Trophoblast cell (in vitro differentiated cells and primary cell): ENCODE results near the gene HS3ST3A1.
"Not testable (repeated sequence)": the region's sequence is repeated elsewhere in the genome, so short reads cannot be mapped to it uniquely, and the experiment has no call there.

Source experiments
- DNase-seq, 2 donors: peaks; one replicate each; pipeline ENCODE4 v3.0.0-alpha.2; 2016
- H2AFZ ChIP-seq: 2 replicates; pipeline ENCODE4 v1.6.1; 2013; ENCODE audit warnings: low read length, moderate library complexity, mild to moderate bottlenecking; ENCODE audit not compliant: insufficient read depth, poor library complexity
- H2AK5ac ChIP-seq: 2 replicates; pipeline ENCODE4 v1.6.1; 2013; ENCODE audit warnings: mild to moderate bottlenecking, low read length
- H2BK120ac ChIP-seq: 2 replicates; pipeline ENCODE4 v1.6.1; 2013; ENCODE audit warnings: low read length, mild to moderate bottlenecking, moderate library complexity; ENCODE audit not compliant: insufficient read depth, poor library complexity
- H2BK12ac ChIP-seq: 2 replicates; pipeline ENCODE4 v1.6.1; 2013; ENCODE audit warnings: mild to moderate bottlenecking, low read length, moderate library complexity
- H2BK5ac ChIP-seq: 2 replicates; pipeline ENCODE4 v1.6.1; 2013; ENCODE audit warnings: low read length, low read depth, moderate library complexity, mild to moderate bottlenecking; ENCODE audit not compliant: poor library complexity
- H3K14ac ChIP-seq: 2 replicates; pipeline ENCODE4 v1.6.1; 2013; ENCODE audit warnings: mild to moderate bottlenecking, low read length
- H3K18ac ChIP-seq: 2 replicates; pipeline ENCODE4 v1.6.1; 2013; ENCODE audit warnings: mild to moderate bottlenecking, low read length
- H3K23ac ChIP-seq: 2 replicates; pipeline ENCODE4 v1.6.1; 2013; ENCODE audit warnings: low read length
- H3K27ac ChIP-seq: 2 replicates; pipeline ENCODE4 v1.5.1; 2013; ENCODE audit warnings: low read depth, mild to moderate bottlenecking, inconsistent platforms, low read length, moderate library complexity
- H3K27me3 ChIP-seq: 2 replicates; pipeline ENCODE4 v1.6.1; 2013; ENCODE audit warnings: inconsistent platforms, mild to moderate bottlenecking, low read length, moderate library complexity; ENCODE audit not compliant: insufficient read depth
- H3K36me3 ChIP-seq, 2 experiments: 1 replicate in 1 of 2; 2 replicates in 1 of 2; pipeline ENCODE4 v1.6.1; 2013; ENCODE audit warnings: low read length in 2 of 2, mild to moderate bottlenecking in 2 of 2, moderate library complexity in 1 of 2; ENCODE audit not compliant: insufficient read depth in 2 of 2, control insufficient read depth in 1 of 2
- H3K4ac ChIP-seq: 2 replicates; pipeline ENCODE4 v1.6.1; 2013; ENCODE audit warnings: low read depth, mild to moderate bottlenecking, low read length, moderate library complexity
- H3K4me1 ChIP-seq, 2 experiments: 1 replicate in 1 of 2; 2 replicates in 1 of 2; pipeline ENCODE4 v1.6.1; 2013; ENCODE audit warnings: low read length in 2 of 2, mild to moderate bottlenecking in 2 of 2, moderate library complexity in 1 of 2; ENCODE audit not compliant: insufficient read depth in 2 of 2, control insufficient read depth in 1 of 2
- H3K4me2 ChIP-seq: 2 replicates; pipeline ENCODE4 v1.6.1; 2013; ENCODE audit warnings: inconsistent platforms, mild to moderate bottlenecking, low read length, moderate library complexity
- H3K4me3 ChIP-seq: 2 replicates; pipeline ENCODE4 v1.5.1; 2013; ENCODE audit warnings: mild to moderate bottlenecking, low read depth, low read length, inconsistent platforms
- H3K79me1 ChIP-seq: one replicate; pipeline ENCODE4 v1.6.1; 2013; ENCODE audit warnings: low read length
- H3K79me2 ChIP-seq: 2 replicates; pipeline ENCODE4 v1.6.1; 2013; ENCODE audit warnings: low read length, mild to moderate bottlenecking; ENCODE audit not compliant: control insufficient read depth, insufficient read depth, poor library complexity
- H3K9ac ChIP-seq: 2 replicates; pipeline ENCODE4 v1.6.1; 2013; ENCODE audit warnings: mild to moderate bottlenecking, low read length
- H3K9me3 ChIP-seq: 2 replicates; pipeline ENCODE4 v1.6.1; 2013; ENCODE audit warnings: low read depth, mild to moderate bottlenecking, control low read depth, inconsistent platforms, low read length; ENCODE audit not compliant: insufficient read depth
- H4K12ac ChIP-seq: 2 replicates; pipeline ENCODE4 v1.6.1; 2013; ENCODE audit warnings: low read depth, mild to moderate bottlenecking, low read length, moderate library complexity
- H4K8ac ChIP-seq: 2 replicates; pipeline ENCODE4 v1.6.1; 2013; ENCODE audit warnings: low read depth, mild to moderate bottlenecking, low read length, moderate library complexity
- H4K91ac ChIP-seq: one replicate; pipeline ENCODE4 v1.6.1; 2013; ENCODE audit warnings: low read depth, mild to moderate bottlenecking, low read length, moderate library complexity
- WGBS: extraction: QIAGEN DNeasy Blood & Tissue Kit; methylation state at CpG from one replicate; pipeline ENCODE4 v1.1.7; 2013; ENCODE audit warnings: missing lambda C conversion rate; ENCODE audit not compliant: insufficient read length, insufficient coverage; ENCODE audit errors: extremely low coverage; 5-methylcytosine and 5-hydroxymethylcytosine counted together

The HS3ST3A1 gene

GRCh38 chr17:13548576-13548975 lies 53.2 kb downstream of the HS3ST3A1 start:
- not testable (repeated sequence) for H3K18ac ChIP-seq, H2BK12ac ChIP-seq, H2BK120ac ChIP-seq, H4K12ac ChIP-seq, H3K14ac ChIP-seq, H2AK5ac ChIP-seq, H3K79me2 ChIP-seq, H3K4ac ChIP-seq, H2BK5ac ChIP-seq, H3K27me3 ChIP-seq, H3K79me1 ChIP-seq, H3K9ac ChIP-seq, H3K4me1 ChIP-seq, H4K91ac ChIP-seq, H3K4me2 ChIP-seq, H2AFZ ChIP-seq, H3K23ac ChIP-seq, H3K36me3 ChIP-seq, H3K27ac ChIP-seq, DNase-seq, H3K9me3 ChIP-seq, H3K4me3 ChIP-seq, H4K8ac ChIP-seq
- WGBS = no CpG with 5 or more reads among the region's 6 CpGs

GRCh38 chr17:13546851-13547250 lies 54.9 kb downstream of the HS3ST3A1 start:
- Histone ChIP-seq H2AK5ac (no peak overlapping the region), H3K27me3 (no peaks in the 10 kb centered on the region), H3K9ac (no peak overlapping the region), H3K18ac (no peak overlapping the region), H3K27ac (no peak overlapping the region), H2BK12ac (no peak overlapping the region), H4K8ac (no peak overlapping the region), H3K79me1 (peaks cover 3% of the 10 kb centered on the region), H3K9me3 (peaks cover 2% of the 10 kb centered on the region), H3K36me3 (no peaks in the 10 kb centered on the region), H3K23ac (no peak overlapping the region), H3K4me2 (no peak overlapping the region), H2AFZ (no peak overlapping the region), H4K12ac (no peak overlapping the region), H2BK120ac (no peak overlapping the region), H3K4me3 (no peak overlapping the region), H3K79me2 (no peaks in the 10 kb centered on the region), H2BK5ac (no peak overlapping the region), H3K4me1 (peaks cover 6 to 8% of the 10 kb centered on the region in 2 experiments), H4K91ac (no peak overlapping the region), H3K4ac (no peak overlapping the region), H3K14ac (no peak overlapping the region)
- DNase-seq = no peak
- WGBS = no CpG with 5 or more reads among the region's 2 CpGs

GRCh38 chr17:13545941-13546340 lies 55.8 kb downstream of the HS3ST3A1 start:
- Histone ChIP-seq H2BK120ac (no peak overlapping the region), H3K36me3 (no peaks in the 10 kb centered on the region), H4K12ac (no peak overlapping the region), H3K79me2 (no peaks in the 10 kb centered on the region), H3K9ac (no peak overlapping the region), H2BK5ac (no peak overlapping the region), H2AFZ (no peak overlapping the region), H3K23ac (no peak overlapping the region), H4K8ac (no peak overlapping the region), H3K18ac (no peak overlapping the region), H3K4me3 (no peak overlapping the region), H4K91ac (no peak overlapping the region), H2AK5ac (no peak overlapping the region), H3K4me2 (no peak overlapping the region), H3K9me3 (peaks cover 2% of the 10 kb centered on the region), H3K4ac (no peak overlapping the region), H3K14ac (no peak overlapping the region), H3K27me3 (no peaks in the 10 kb centered on the region), H3K27ac (no peak overlapping the region), H3K4me1 (peaks cover 6 to 8% of the 10 kb centered on the region in 2 experiments), H3K79me1 (peaks cover 3% of the 10 kb centered on the region), H2BK12ac (no peak overlapping the region)
- no peak for DNase-seq
- no CpG with 5 or more reads among the region's 8 CpGs for WGBS

- Histone ChIP-seq H3K79me1 (peaks cover 3% of the 10 kb centered on the region), H2BK120ac (peak overlapping the region; percentile 52), H3K18ac (no peak overlapping the region), H3K4me2 (no peak overlapping the region), H3K23ac (no peak overlapping the region), H3K9me3 (peaks cover 2% of the 10 kb centered on the region), H3K79me2 (no peaks in the 10 kb centered on the region), H3K27ac (peak overlapping the region; percentile 64), H4K12ac (no peak overlapping the region), H3K36me3 (no peaks in the 10 kb centered on the region), H3K14ac (no peak overlapping the region), H3K9ac (no peak overlapping the region), H4K8ac (peak overlapping the region; percentile 32), H2AFZ (no peak overlapping the region), H3K4me1 (peaks cover 6 to 8% of the 10 kb centered on the region in 2 experiments), H3K27me3 (no peaks in the 10 kb centered on the region), H4K91ac (peak overlapping the region; percentile 54), H2BK12ac (no peak overlapping the region), H3K4me3 (no peak overlapping the region), H2BK5ac (peak overlapping the region; percentile 43), H2AK5ac (no peak overlapping the region), H3K4ac (no peak overlapping the region)
- no CpG with 5 or more reads among the region's 9 CpGs for WGBS
- no peak for DNase-seq
These were observed 57.0 kb downstream of the HS3ST3A1 start for GRCh38 chr17:13544765-13545164.
